ENCODE data around the gene BCAR3.
A peak's percentile ranks its signal among the peaks of the same experiment; 100 is the strongest.

BCAR3 gene

DNA sequence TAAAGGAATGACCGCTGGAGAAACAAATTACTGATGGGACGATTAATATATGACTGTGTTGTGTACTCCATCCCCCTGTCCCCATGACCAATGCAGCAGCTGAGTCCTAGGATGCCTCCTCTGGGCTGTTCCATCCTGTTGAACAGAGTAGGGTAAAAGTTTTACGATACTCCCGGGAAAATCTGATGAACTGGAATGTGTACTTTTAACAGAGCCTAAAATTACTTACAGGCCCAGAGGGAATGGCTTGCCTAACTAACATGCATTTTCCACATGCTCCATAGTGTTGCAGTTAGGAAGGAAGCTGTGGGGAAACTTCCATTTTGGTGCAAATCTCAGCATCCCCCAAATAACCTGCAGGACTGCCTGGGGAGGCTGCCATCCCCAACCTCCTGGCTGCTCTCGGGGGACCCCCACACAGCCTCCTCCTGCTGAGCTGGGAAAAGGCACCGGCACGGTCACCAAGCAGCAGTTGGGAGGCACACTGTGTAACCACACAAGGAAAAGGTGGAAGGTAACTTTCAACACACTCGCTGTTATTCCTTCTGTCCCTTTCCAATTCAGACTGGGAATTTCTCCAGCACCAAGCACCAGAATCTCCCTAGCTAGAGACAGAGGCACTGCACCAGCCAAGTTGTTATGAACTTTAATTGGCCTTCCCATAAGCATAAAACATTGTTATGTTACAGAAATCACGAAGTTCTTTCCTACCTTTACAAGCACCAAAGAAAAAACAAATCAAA lies 97.2 kb downstream of the BCAR3 start:
- TF ChIP-seq CTCF (IDR thresholded peaks at IDR 0.05), result no peak
- peak overlapping the region; percentile 20 for H3K4me2 ChIP-seq (ENCODE audit: low read length)
- H3K4me3 ChIP-seq (ENCODE audit: low read depth, low read length), result peak overlapping the region; percentile 7
- H2AFZ ChIP-seq, result peak overlapping the region; percentile 70
- no peaks in the 10 kb centered on the region for H3K36me3 ChIP-seq (ENCODE audit: control insufficient read depth, insufficient read depth, low read length)
- H3K27ac ChIP-seq, result peak overlapping the region; percentile 69
- no peaks in the 10 kb centered on the region for H3K27me3 ChIP-seq (ENCODE audit: control insufficient read depth, insufficient read depth, low read length)
- H3K79me2 ChIP-seq, result no peaks in the 10 kb centered on the region
- H3K9me3 ChIP-seq (ENCODE audit: control insufficient read depth, low read length), result no peaks in the 10 kb centered on the region
- peaks cover 4% of the 10 kb centered on the region for H3K4me1 ChIP-seq
- H3K9ac ChIP-seq, result no peak overlapping the region

- no peak for TF ChIP-seq CTCF (IDR thresholded peaks at IDR 0.05)
- Histone ChIP-seq H3K27me3 (ENCODE audit: control insufficient read depth, insufficient read depth, low read length) (no peaks in the 10 kb centered on the region), H3K27ac (no peak overlapping the region), H3K4me2 (ENCODE audit: low read length) (no peak overlapping the region), H3K79me2 (no peaks in the 10 kb centered on the region), H3K4me1 (peaks cover 4% of the 10 kb centered on the region), H3K36me3 (ENCODE audit: control insufficient read depth, insufficient read depth, low read length) (no peaks in the 10 kb centered on the region), H2AFZ (no peak overlapping the region), H3K9ac (no peak overlapping the region), H3K9me3 (ENCODE audit: control insufficient read depth, low read length) (no peaks in the 10 kb centered on the region), H3K4me3 (ENCODE audit: low read depth, low read length) (no peak overlapping the region)
These were observed 99.5 kb downstream of the BCAR3 start for GRCh38 chr1:93581917-93582850.

DNA sequence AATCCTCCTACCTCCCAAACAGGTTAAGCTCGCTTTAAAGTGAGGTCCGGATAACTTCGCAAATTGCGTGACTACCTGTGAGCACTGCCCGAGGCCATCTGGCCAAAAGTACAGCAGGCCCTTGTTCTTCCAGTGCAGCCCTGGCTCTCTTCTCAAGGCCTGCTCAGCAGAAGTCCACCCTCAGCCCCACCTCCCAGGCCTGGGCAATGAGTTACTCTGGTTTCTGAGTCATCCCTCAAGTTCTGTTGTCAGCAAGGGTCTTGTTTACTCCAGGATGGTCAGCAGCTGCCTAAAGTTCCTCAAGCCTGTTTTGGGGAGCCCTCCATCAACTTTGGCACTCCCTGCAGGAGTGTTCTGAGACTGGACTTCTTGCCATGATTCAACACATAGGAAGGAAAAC lies 101.7 kb downstream of the BCAR3 start:
- Histone ChIP-seq H3K4me3 (ENCODE audit: low read depth, low read length) (no peak overlapping the region), H3K27me3 (ENCODE audit: control insufficient read depth, insufficient read depth, low read length) (no peaks in the 10 kb centered on the region), H3K4me1 (no peaks in the 10 kb centered on the region), H2AFZ (no peak overlapping the region), H3K27ac (no peak overlapping the region), H3K9me3 (ENCODE audit: control insufficient read depth, low read length) (no peaks in the 10 kb centered on the region), H3K4me2 (ENCODE audit: low read length) (no peak overlapping the region), H3K79me2 (no peaks in the 10 kb centered on the region), H3K9ac (no peak overlapping the region), H3K36me3 (ENCODE audit: control insufficient read depth, insufficient read depth, low read length) (no peaks in the 10 kb centered on the region)
- TF ChIP-seq CTCF (IDR thresholded peaks at IDR 0.05), result no peak

GRCh38 chr1:93578911-93579825 lies 102.5 kb downstream of the BCAR3 start:
- Histone ChIP-seq H3K36me3 (ENCODE audit: control insufficient read depth, insufficient read depth, low read length) (no peaks in the 10 kb centered on the region), H3K4me3 (ENCODE audit: low read depth, low read length) (no peak overlapping the region), H3K79me2 (no peaks in the 10 kb centered on the region), H3K4me1 (no peaks in the 10 kb centered on the region), H3K9me3 (ENCODE audit: control insufficient read depth, low read length) (no peaks in the 10 kb centered on the region), H2AFZ (no peak overlapping the region), H3K27me3 (ENCODE audit: control insufficient read depth, insufficient read depth, low read length) (no peaks in the 10 kb centered on the region), H3K27ac (no peak overlapping the region), H3K4me2 (ENCODE audit: low read length) (no peak overlapping the region), H3K9ac (no peak overlapping the region)
- TF ChIP-seq CTCF (IDR thresholded peaks at IDR 0.05), result no peak
